Measurements from ENCODE around the gene SLC23A2.
"Not testable (repeated sequence)": the region's sequence is repeated elsewhere in the genome, so short reads cannot be mapped to it uniquely, and the experiment has no call there.

SLC23A2 gene

DNA sequence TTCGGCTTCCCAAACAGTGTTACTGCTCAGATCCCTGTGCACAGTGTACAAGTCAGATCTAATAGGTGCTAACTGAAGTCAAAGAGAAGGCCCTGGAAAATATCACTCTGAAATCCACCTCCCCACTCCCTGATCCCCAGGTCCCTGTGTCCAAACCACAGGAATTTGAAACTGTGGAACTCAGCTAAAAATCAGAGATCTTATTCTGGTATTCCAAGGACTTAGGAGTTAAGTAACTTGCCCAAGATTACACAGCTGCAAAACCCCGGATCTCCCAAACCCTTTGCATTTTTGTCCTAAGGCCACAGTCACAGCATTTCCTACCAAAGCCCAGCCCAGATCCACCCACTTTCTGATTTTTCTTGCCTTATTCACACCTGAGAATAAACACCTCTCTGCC lies 32.3 kb upstream of the SLC23A2 start:
- Histone ChIP-seq H3K36me3 (ENCODE audit: control insufficient read depth, insufficient read depth, low read length) (no peaks in the 10 kb centered on the region), H3K27ac (ENCODE audit: low read depth, low read length, severe bottlenecking) (no peak overlapping the region), H3K9me3 (ENCODE audit: control insufficient read depth, low read length) (no peaks in the 10 kb centered on the region), H3K4me3 (ENCODE audit: extremely low read depth, insufficient read depth, low read length, poor library complexity, severe bottlenecking) (no peak overlapping the region), H3K4me1 (ENCODE audit: control insufficient read depth, insufficient read depth, low read length, poor library complexity, severe bottlenecking) (no peaks in the 10 kb centered on the region)
- WGBS, 2 experiments (ENCODE audit: insufficient coverage in 2 of 2): 79 to 85% methylated on average over 2 of the region's 2 CpGs

DNA sequence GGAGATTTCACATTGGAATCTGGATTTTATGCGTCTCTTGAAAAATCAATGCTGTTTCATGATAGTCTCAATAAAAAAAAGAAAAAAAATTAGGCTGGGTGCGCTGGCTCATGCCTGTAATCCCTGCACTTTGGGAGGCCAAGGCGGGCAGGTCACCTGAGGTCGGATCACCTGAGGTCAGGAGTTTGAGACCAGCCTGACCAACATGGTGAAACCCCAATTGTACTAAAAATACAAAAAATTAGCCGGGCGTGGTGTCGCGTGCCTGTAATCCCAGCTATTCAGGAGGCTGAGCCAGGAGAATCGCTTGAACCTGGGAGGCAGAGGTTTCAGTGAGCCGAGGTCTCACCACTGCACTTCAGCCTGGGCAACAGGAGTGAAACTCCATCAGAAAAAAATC lies 30.4 kb upstream of the SLC23A2 start:
- not testable (repeated sequence) for H3K4me3 ChIP-seq (ENCODE audit: extremely low read depth, insufficient read depth, low read length, poor library complexity, severe bottlenecking); H3K9me3 ChIP-seq (ENCODE audit: control insufficient read depth, low read length); H3K36me3 ChIP-seq (ENCODE audit: control insufficient read depth, insufficient read depth, low read length); H3K4me1 ChIP-seq (ENCODE audit: control insufficient read depth, insufficient read depth, low read length, poor library complexity, severe bottlenecking); H3K27ac ChIP-seq (ENCODE audit: low read depth, low read length, severe bottlenecking)
- WGBS, 2 experiments (ENCODE audit: insufficient coverage in 2 of 2): 94 to 97% methylated on average over 10 of the region's 10 CpGs

DNA sequence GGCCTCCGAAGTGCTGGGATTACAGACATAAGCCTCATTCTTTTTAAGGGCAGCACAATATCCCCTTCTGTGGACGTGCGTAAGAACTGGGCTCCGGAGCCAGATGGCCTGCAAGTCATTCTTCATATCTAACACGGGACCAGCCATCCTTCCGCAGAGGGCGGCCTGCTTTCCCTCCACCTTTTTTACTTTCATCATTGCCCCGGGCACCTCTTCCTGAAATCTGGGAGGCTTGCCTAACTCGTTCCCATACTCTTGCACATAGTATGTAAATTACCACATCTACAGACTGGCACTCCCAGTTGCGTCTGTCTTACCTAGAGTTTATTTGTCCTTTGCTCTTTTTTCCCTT lies 29.9 kb upstream of the SLC23A2 start:
- Histone ChIP-seq H3K4me3 (ENCODE audit: extremely low read depth, insufficient read depth, low read length, poor library complexity, severe bottlenecking) (no peak overlapping the region), H3K36me3 (ENCODE audit: control insufficient read depth, insufficient read depth, low read length) (no peaks in the 10 kb centered on the region), H3K4me1 (ENCODE audit: control insufficient read depth, insufficient read depth, low read length, poor library complexity, severe bottlenecking) (no peaks in the 10 kb centered on the region), H3K9me3 (ENCODE audit: control insufficient read depth, low read length) (no peaks in the 10 kb centered on the region), H3K27ac (ENCODE audit: low read depth, low read length, severe bottlenecking) (no peak overlapping the region)
- 91 to 92% methylated on average over 10 of the region's 10 CpGs for WGBS, 2 experiments (ENCODE audit: insufficient coverage in 2 of 2)

DNA sequence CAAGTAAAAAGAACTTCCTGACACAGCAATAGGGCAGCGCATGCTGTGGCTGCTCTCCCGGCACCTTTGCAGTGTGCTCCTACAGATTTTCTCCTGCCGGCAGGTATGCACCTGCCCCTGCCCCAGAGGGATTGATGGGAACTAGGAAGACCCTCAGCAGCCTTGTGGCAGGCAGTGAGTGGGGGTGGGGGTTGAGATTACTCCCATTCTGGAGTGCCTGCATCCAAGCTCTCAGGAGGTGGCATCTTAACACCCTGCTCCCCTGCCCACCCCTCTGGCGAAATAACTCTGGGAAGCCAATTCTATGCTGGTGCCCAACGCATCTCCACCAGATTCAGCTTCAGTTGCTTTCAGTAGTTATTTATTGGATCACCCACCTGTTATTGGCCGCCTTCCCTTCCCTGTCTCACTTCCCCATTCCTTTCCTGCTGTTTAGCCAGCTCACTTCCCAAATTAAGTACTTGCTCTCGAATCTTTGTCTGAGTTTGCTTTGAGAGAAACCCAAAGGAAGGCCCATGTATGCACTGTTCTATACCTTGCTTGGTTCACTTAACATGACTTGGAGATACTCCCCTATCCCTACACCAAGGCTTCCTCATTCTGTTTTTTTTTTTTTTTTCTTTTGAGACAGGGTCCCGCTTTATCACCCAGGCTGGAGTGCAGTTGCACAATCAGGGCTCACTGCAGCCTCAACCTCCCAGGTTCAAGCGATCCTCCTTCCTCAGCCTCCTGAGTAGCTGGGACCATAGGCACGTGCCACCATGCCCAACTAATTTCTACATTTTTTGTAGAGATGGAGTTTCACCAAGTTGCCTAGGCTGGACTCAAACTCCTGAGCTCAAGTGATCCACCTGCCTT lies 29.3 kb upstream of the SLC23A2 start:
- Histone ChIP-seq H3K4me1 (ENCODE audit: control insufficient read depth, insufficient read depth, low read length, poor library complexity, severe bottlenecking) (no peaks in the 10 kb centered on the region), H3K27ac (ENCODE audit: low read depth, low read length, severe bottlenecking) (no peak overlapping the region), H3K36me3 (ENCODE audit: control insufficient read depth, insufficient read depth, low read length) (no peaks in the 10 kb centered on the region), H3K4me3 (ENCODE audit: extremely low read depth, insufficient read depth, low read length, poor library complexity, severe bottlenecking) (no peak overlapping the region), H3K9me3 (ENCODE audit: control insufficient read depth, low read length) (no peaks in the 10 kb centered on the region)
- 90 to 92% methylated on average over 5 to 9 of the region's 10 CpGs for WGBS, 2 experiments (ENCODE audit: insufficient coverage in 2 of 2)

DNA sequence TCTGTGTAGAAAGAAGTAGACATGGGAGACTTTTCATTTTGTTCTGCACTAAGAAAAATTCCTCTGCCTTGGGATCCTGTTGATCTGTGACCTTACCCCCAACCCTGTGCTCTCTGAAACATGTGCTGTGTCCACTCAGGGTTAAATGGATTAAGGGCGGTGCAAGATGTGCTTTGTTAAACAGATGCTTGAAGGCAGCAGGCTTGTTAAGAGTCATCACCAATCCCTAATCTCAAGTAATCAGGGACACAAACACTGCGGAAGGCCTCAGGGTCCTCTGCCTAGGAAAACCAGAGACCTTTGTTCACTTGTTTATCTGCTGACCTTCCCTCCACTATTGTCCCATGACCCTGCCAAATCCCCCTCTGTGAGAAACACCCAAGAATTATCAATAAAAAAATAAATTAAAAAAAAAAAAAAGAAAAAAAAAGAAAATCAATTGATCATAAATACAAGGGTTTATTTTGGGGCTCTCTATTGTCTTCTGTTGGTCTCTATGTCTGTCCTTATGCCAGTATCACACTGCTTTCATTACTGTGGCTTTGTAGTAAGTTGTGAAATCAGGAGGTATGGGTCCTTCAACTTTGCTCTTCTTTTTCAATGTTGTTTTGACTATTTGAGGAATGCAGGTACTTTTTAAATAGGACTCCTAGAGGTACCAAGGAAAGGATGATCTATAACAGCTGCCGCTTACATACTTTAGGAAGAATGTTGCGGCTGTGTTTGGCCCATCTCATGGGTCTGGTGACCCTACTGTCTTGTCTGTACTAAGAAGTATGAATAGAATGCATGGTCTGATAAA lies 27.1 kb upstream of the SLC23A2 start:
- H3K9me3 ChIP-seq (ENCODE audit: control insufficient read depth, low read length); H3K27ac ChIP-seq (ENCODE audit: low read depth, low read length, severe bottlenecking); H3K4me3 ChIP-seq (ENCODE audit: extremely low read depth, insufficient read depth, low read length, poor library complexity, severe bottlenecking); H3K36me3 ChIP-seq (ENCODE audit: control insufficient read depth, insufficient read depth, low read length); H3K4me1 ChIP-seq (ENCODE audit: control insufficient read depth, insufficient read depth, low read length, poor library complexity, severe bottlenecking): not testable (repeated sequence)
- WGBS, 2 experiments (ENCODE audit: insufficient coverage in 2 of 2): 92% methylated on average over 2 of the region's 4 CpGs; no CpG with 5 or more reads in 1 of the 2 experiments

DNA sequence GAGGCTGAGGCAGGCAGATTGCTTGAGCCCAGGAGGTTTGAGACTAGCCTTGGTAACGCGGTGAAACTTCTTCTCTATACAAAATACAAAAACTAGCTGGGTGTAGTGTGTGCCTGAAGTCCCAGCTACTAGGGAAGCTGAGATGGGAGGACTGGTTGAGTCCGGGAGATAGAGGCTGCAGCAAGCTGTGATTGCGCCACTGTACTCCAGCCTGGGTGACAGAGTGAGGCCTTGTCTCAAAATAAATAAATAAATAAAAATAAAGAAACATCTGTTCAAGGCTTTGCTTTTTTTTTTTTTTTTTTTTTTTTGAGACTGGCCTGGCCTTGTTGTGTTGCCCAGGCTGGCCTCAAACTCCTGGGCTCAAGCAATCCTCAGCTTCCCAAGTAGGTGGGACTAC lies 23.7 kb upstream of the SLC23A2 start:
- no peak overlapping the region for H3K27ac ChIP-seq (ENCODE audit: low read depth, low read length, severe bottlenecking)
- no peaks in the 10 kb centered on the region for H3K36me3 ChIP-seq (ENCODE audit: control insufficient read depth, insufficient read depth, low read length)
- H3K9me3 ChIP-seq (ENCODE audit: control insufficient read depth, low read length): no peaks in the 10 kb centered on the region
- H3K4me3 ChIP-seq (ENCODE audit: extremely low read depth, insufficient read depth, low read length, poor library complexity, severe bottlenecking): no peak overlapping the region
- no CpG with 5 or more reads among the region's 4 CpGs for WGBS, 2 experiments (ENCODE audit: insufficient coverage in 2 of 2)
- H3K4me1 ChIP-seq (ENCODE audit: control insufficient read depth, insufficient read depth, low read length, poor library complexity, severe bottlenecking): no peaks in the 10 kb centered on the region

DNA sequence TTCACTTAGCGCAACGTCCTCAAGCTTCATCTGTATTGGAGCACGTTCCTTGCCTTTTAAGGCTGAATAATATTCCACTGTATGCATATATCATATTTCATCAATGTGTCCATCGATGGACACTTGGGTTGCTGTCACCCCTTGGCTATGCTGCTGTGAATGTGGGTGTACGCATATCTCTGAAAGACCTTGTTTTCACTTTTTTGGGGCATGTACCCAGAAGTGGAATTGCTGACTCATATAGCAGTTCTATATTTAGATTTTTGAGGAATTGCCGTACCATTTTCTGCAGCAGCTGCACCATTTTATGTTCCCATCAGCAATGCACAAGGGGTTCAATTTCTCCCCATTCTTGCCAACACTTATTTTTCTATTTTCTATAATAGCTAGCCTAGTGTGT lies 22.8 kb upstream of the SLC23A2 start:
- 92 to 96% methylated on average over 2 to 4 of the region's 6 CpGs for WGBS, 2 experiments (ENCODE audit: insufficient coverage in 2 of 2)
- no peaks in the 10 kb centered on the region for H3K9me3 ChIP-seq (ENCODE audit: control insufficient read depth, low read length)
- no peaks in the 10 kb centered on the region for H3K36me3 ChIP-seq (ENCODE audit: control insufficient read depth, insufficient read depth, low read length)
- no peaks in the 10 kb centered on the region for H3K4me1 ChIP-seq (ENCODE audit: control insufficient read depth, insufficient read depth, low read length, poor library complexity, severe bottlenecking)
- H3K27ac ChIP-seq (ENCODE audit: low read depth, low read length, severe bottlenecking): no peak overlapping the region
- no peak overlapping the region for H3K4me3 ChIP-seq (ENCODE audit: extremely low read depth, insufficient read depth, low read length, poor library complexity, severe bottlenecking)

DNA sequence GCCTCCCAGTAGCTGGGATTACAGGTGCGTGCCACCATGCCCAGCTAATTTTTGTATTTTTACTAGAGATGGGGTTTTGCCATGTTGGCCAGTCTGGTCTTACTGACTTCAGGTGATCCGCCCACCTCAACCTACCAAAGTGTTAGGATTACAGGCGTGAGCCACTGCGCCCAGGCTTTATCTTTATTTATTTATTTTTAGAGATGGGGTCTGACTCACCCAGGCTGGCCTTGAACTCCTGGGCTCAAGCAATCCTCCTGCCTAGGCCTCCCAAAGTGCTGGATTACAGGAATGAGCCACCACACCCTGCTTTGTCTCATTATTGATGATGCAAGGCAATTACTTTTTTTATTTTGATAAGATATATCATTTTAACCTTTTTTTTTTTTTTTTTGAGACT lies 21.9 kb upstream of the SLC23A2 start:
- H3K36me3 ChIP-seq (ENCODE audit: control insufficient read depth, insufficient read depth, low read length); H3K4me3 ChIP-seq (ENCODE audit: extremely low read depth, insufficient read depth, low read length, poor library complexity, severe bottlenecking); H3K9me3 ChIP-seq (ENCODE audit: control insufficient read depth, low read length); H3K27ac ChIP-seq (ENCODE audit: low read depth, low read length, severe bottlenecking); H3K4me1 ChIP-seq (ENCODE audit: control insufficient read depth, insufficient read depth, low read length, poor library complexity, severe bottlenecking): not testable (repeated sequence)
- 100% methylated on average over 2 of the region's 4 CpGs; no CpG with 5 or more reads in 1 of the 2 experiments for WGBS, 2 experiments (ENCODE audit: insufficient coverage in 2 of 2)

DNA sequence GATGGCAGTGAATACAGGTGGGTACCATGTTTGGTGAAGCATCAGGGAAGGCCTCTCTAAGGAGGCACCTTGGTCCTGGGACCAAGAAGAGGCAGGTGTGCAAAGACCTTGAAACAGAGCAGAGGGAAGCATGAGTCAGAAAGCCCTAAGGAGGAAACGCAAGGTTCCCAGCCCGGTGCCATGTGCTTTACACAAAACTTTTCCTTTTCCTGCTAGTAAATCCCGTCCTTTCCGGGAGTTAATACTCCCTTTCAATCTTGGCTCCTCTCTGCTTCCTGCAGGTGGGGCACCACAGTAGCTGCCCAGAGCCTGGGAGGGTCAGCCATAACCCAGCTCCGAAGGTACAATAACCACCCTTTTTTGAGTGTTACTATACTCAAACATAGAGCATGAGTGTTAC lies 19.4 kb upstream of the SLC23A2 start:
- H3K27ac ChIP-seq (ENCODE audit: low read depth, low read length, severe bottlenecking): no peak overlapping the region
- no peaks in the 10 kb centered on the region for H3K4me1 ChIP-seq (ENCODE audit: control insufficient read depth, insufficient read depth, low read length, poor library complexity, severe bottlenecking)
- WGBS, 2 experiments (ENCODE audit: insufficient coverage in 2 of 2): 83 to 100% methylated on average over 2 to 3 of the region's 5 CpGs
- no peaks in the 10 kb centered on the region for H3K36me3 ChIP-seq (ENCODE audit: control insufficient read depth, insufficient read depth, low read length)
- no peaks in the 10 kb centered on the region for H3K9me3 ChIP-seq (ENCODE audit: control insufficient read depth, low read length)
- no peak overlapping the region for H3K4me3 ChIP-seq (ENCODE audit: extremely low read depth, insufficient read depth, low read length, poor library complexity, severe bottlenecking)

DNA sequence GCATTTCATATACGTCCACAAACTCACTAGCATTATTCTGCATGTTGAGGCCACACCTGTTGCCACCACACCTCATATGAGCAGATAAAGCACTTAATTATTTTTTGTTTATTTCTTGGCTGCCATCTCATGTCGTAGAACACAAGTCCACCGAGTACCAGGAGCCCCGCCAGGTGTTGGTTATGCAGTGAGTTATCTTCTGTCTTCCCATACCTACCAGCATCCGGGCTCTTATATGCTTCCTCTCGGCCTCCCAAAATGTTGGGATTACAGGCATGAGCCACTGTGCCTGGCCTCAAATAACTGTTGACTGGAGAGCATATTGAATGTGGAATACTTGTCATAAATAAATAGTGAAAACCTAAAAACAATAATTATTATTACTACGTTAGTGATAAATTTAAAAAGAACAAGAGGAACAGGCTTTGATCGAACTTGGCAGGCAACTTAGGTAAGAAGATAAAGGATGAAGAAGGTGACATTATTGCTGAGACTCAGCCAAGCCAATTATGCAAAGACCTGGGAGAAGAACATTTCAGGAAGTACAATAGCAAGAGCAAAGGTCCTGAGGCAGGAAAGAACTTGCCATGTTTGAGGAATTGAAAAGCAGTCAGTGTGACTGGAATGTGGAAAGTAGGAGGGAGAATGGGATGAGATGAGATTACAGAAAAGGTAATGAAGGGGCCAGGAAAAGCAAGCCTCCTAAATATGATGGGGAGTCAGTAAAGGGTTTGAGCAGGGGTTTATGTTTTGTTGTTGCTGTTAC lies 12.6 kb upstream of the SLC23A2 start:
- H3K9me3 ChIP-seq (ENCODE audit: control insufficient read depth, low read length): no peaks in the 10 kb centered on the region
- H3K4me1 ChIP-seq (ENCODE audit: control insufficient read depth, insufficient read depth, low read length, poor library complexity, severe bottlenecking): no peaks in the 10 kb centered on the region
- no peak overlapping the region for H3K4me3 ChIP-seq (ENCODE audit: extremely low read depth, insufficient read depth, low read length, poor library complexity, severe bottlenecking)
- no peak overlapping the region for H3K27ac ChIP-seq (ENCODE audit: low read depth, low read length, severe bottlenecking)
- no peaks in the 10 kb centered on the region for H3K36me3 ChIP-seq (ENCODE audit: control insufficient read depth, insufficient read depth, low read length)
- WGBS, 2 experiments (ENCODE audit: insufficient coverage in 2 of 2): 83 to 86% methylated on average over 4 of the region's 8 CpGs

Data from mesodermal cell (in vitro differentiated cells).